ENCODE measurements around the gene CPS1. TPM values are rescaled to one million over a fixed set of nuclear protein-coding genes. Genes with fewer than 3 reads are reported as not detected.

Gene CPS1
- total RNA-seq, 1 experiment from 2014 or later: 14.2 TPM

DNA sequence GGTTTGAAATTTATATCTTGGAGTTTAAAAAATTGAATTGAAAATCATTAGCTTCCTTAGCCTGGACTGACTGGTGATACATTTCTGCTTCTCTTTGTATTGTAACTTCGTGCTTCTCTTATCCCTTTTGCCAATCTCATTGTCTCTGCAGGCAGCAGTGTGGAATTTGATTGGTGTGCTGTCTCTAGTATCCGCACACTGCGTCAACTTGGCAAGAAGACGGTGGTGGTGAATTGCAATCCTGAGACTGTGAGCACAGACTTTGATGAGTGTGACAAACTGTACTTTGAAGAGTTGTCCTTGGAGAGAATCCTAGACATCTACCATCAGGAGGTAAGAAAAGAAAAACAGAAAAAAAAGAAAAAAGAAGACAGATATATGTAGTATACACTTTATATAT is 85.9 kb downstream of the CPS1 start:
- Histone ChIP-seq H3K4ac (ENCODE audit: low read depth, low read length) (no peak overlapping the region), H4K91ac (ENCODE audit: insufficient read length, low read depth, low read length) (no peak overlapping the region), H3K79me2 (ENCODE audit: insufficient read depth, low read length) (no peaks in the 10 kb centered on the region), H2BK5ac (ENCODE audit: insufficient read length, low read length) (no peak overlapping the region), H3T11ph (ENCODE audit: low read length) (no peak overlapping the region), H3K9me3 (ENCODE audit: control insufficient read depth, low read depth, low read length) (no peaks in the 10 kb centered on the region), H2BK15ac (ENCODE audit: low read depth, low read length) (no peak overlapping the region), H3K4me1 (ENCODE audit: insufficient read depth, low read length) (no peaks in the 10 kb centered on the region), H3K56ac (ENCODE audit: insufficient read length, low read depth, low read length) (no peak overlapping the region), H3K23ac (ENCODE audit: insufficient read length, low read depth, low read length) (no peak overlapping the region), H4K8ac (replicated peaks; ENCODE audit: insufficient read length, low read depth, low read length) (no peak overlapping the region), H2BK120ac (ENCODE audit: low read depth, low read length, poor library complexity, severe bottlenecking) (no peak overlapping the region), H4K20me1 (ENCODE audit: control insufficient read depth, insufficient read depth, insufficient read length) (no peaks in the 10 kb centered on the region), H3K14ac (ENCODE audit: insufficient read depth, low read length) (no peak overlapping the region), H2BK20ac (ENCODE audit: low read depth, low read length, poor library complexity, severe bottlenecking) (no peak overlapping the region), H2AK5ac (ENCODE audit: insufficient read length, low read length) (no peak overlapping the region), H2AFZ (ENCODE audit: low read length) (no peak overlapping the region), H2BK12ac (ENCODE audit: insufficient read length, low read depth, low read length) (no peak overlapping the region), H3K79me1 (ENCODE audit: insufficient read depth, low read depth, low read length, poor library complexity, severe bottlenecking) (no peaks in the 10 kb centered on the region), H4K5ac (ENCODE audit: insufficient read length, low read depth, low read length) (no peak overlapping the region), H3K27me3 (ENCODE audit: insufficient read depth, low read length) (no peaks in the 10 kb centered on the region), H3K4me2 (ENCODE audit: insufficient read depth, insufficient read length, low read length) (no peak overlapping the region), H3K18ac (ENCODE audit: insufficient read length, low read depth, low read length) (no peak overlapping the region), H3K9ac (ENCODE audit: extremely low read depth, insufficient read length, low read length) (no peak overlapping the region), H3K23me2 (ENCODE audit: insufficient read length, low read depth, low read length, poor library complexity, severe bottlenecking) (no peaks in the 10 kb centered on the region), H3K27ac (ENCODE audit: insufficient read length, low read depth, low read length) (no peak overlapping the region)
- Mint-ChIP-seq H3K9me3 (peaks cover 0 to 3% of the 10 kb centered on the region in 2 experiments; a peak in 2 of 5 replicates), H3K4me1 (peaks cover 13% of the 10 kb centered on the region in 2 experiments), H3K27me3 (ENCODE audit: low read depth) (no peaks in the 10 kb centered on the region), H3K4me3 (no peak overlapping the region), H3K27ac (no peak overlapping the region; a peak in 1 of 7 replicates), H3K36me3 (ENCODE audit: insufficient read depth in 1 of 3, low read depth in 3 of 3) (peaks cover 0 to 4% (median 0%) of the 10 kb centered on the region in 3 experiments; a peak in 2 of 7 replicates)
- no CpG with 5 or more reads among the region's 4 CpGs for WGBS (ENCODE audit: extremely low coverage, insufficient read length, low lambda C conversion rate)
- TF ChIP-seq, protein P1, sequence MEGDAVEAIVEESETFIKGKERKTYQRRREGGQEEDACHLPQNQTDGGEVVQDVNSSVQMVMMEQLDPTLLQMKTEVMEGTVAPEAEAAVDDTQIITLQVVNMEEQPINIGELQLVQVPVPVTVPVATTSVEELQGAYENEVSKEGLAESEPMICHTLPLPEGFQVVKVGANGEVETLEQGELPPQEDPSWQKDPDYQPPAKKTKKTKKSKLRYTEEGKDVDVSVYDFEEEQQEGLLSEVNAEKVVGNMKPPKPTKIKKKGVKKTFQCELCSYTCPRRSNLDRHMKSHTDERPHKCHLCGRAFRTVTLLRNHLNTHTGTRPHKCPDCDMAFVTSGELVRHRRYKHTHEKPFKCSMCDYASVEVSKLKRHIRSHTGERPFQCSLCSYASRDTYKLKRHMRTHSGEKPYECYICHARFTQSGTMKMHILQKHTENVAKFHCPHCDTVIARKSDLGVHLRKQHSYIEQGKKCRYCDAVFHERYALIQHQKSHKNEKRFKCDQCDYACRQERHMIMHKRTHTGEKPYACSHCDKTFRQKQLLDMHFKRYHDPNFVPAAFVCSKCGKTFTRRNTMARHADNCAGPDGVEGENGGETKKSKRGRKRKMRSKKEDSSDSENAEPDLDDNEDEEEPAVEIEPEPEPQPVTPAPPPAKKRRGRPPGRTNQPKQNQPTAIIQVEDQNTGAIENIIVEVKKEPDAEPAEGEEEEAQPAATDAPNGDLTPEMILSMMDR (conservative IDR thresholded peaks at IDR 0.05): no peak
- no peak for DNase-seq

All from H9 (cell line).